CD1c-positive myeloid dendritic cell (primary cell): ENCODE measurements around the gene ERBB4.

Source experiments
- DNase-seq: peaks from one replicate; pipeline ENCODE4 v3.0.0-alpha.2; 2016; ENCODE audit errors: extremely low spot score

Gene ERBB4

GRCh38 chr2:212364112-212364985 is 174.3 kb downstream of the ERBB4 start:
- no peak for DNase-seq

- DNase-seq, result no peak
These were observed 177.3 kb downstream of the ERBB4 start for GRCh38 chr2:212361174-212361756.

GRCh38 chr2:212360068-212360460 is 178.5 kb downstream of the ERBB4 start:
- DNase-seq, result no peak

GRCh38 chr2:212359425-212360067 is 179.1 kb downstream of the ERBB4 start:
- DNase-seq, result no peak

GRCh38 chr2:212357606-212358005 is 181.0 kb downstream of the ERBB4 start:
- DNase-seq, result no peak

GRCh38 chr2:212354382-212354781 is 184.2 kb downstream of the ERBB4 start:
- DNase-seq, result no peak

- DNase-seq, result no peak
These were observed 190.1 kb downstream of the ERBB4 start for GRCh38 chr2:212348501-212348900.

GRCh38 chr2:212346865-212347264 is 191.7 kb downstream of the ERBB4 start:
- no peak for DNase-seq

- DNase-seq, result no peak
These were observed 192.6 kb downstream of the ERBB4 start for GRCh38 chr2:212345966-212346365.

GRCh38 chr2:212344131-212344530 is 194.5 kb downstream of the ERBB4 start:
- no peak for DNase-seq

GRCh38 chr2:212343167-212343566 is 195.4 kb downstream of the ERBB4 start:
- DNase-seq, result no peak

GRCh38 chr2:212337486-212338343 is 200.9 kb downstream of the ERBB4 start:
- DNase-seq, result no peak

- DNase-seq, result no peak
These were observed 201.6 kb downstream of the ERBB4 start for GRCh38 chr2:212337036-212337435.

- DNase-seq, result no peak
These were observed 208.3 kb downstream of the ERBB4 start for GRCh38 chr2:212330263-212330662.

GRCh38 chr2:212328712-212329496 is 209.7 kb downstream of the ERBB4 start:
- no peak for DNase-seq

GRCh38 chr2:212328136-212328535 is 210.5 kb downstream of the ERBB4 start:
- DNase-seq, result no peak

GRCh38 chr2:212327171-212327809 is 211.3 kb downstream of the ERBB4 start:
- no peak for DNase-seq

GRCh38 chr2:212318636-212319035 is 220.0 kb downstream of the ERBB4 start:
- DNase-seq, result no peak

- DNase-seq, result no peak
These were observed 223.9 kb downstream of the ERBB4 start for GRCh38 chr2:212314680-212315079.

- no peak for DNase-seq
These were observed 226.7 kb downstream of the ERBB4 start for GRCh38 chr2:212311807-212312404.
